OCI-M1 (cell line): ENCODE data around the gene PRH1.

Source experiments
- DNase-seq: peaks from one replicate; lab custom pipeline; 2025; lab: John Stamatoyannopoulos, UW

Gene PRH1

GRCh38 chr12:10838461-10838860 lies 45.6 kb downstream of the PRH1 start:
- DNase-seq: no peak
